Measurements from ENCODE around the gene DCAF12. TPM values are rescaled to one million over a fixed set of nuclear protein-coding genes. Genes with fewer than 3 reads are reported as not detected.

Gene DCAF12
- total and polyA plus RNA-seq, 2 of the 13 experiments (the other 11 are each of a cell fraction or from before 2014, with no cell fraction given) = 26.8 to 37.4 TPM

DNA sequence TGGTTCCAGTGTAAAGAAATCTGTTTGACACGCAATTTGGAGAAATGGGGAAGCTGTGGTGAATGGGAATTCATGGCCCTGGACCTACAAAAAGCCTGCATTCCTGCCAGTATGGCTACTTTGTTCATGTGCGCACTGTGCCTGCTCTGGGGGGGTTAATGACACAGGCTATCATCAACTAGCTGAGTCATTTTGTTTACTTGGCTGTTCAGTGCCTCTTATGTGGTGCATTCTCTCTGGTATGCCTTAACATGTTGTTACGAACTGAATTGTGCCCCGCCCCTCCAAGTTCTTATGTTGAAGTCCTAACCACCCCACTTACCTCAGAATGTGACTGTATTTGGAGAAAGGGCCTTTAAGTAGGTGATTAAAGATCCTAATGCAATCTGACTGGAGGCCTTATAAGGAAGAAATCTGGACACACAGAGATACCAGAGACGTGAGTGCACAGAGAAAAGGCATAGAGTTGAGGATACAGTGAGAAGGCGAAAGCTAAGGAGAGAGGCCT is 31.9 kb upstream of the DCAF12 start (continued):
- TF ChIP-seq KLF16 (CRISPR knock-in tag; IDR thresholded peaks at IDR 0.05) = peak in 1 of 2 experiments; percentile 43; a peak in 1 of 4 replicates
- TF ChIP-seq NFIB (CRISPR knock-in tag; IDR thresholded peaks at IDR 0.05; ENCODE audit: borderline replicate concordance) = no peak
- TF ChIP-seq CBX5 (CRISPR knock-in tag; IDR thresholded peaks at IDR 0.05; ENCODE audit: borderline replicate concordance) = 0 out of 2 replicates have a peak, but pooled peaks have one; percentile 32
- TF ChIP-seq TBL1XR1 (IDR thresholded peaks at IDR 0.05; ENCODE audit: borderline replicate concordance, low read length, partially characterized antibody) = no peak
- no peak for TF ChIP-seq PAF1 (CRISPR knock-in tag; IDR thresholded peaks at IDR 0.05)
- 0 out of 4 replicates have a peak, but pooled peaks of 1 of the 2 experiments have one; percentile 26 for TF ChIP-seq ATF4 (CRISPR knock-in tag; IDR thresholded peaks at IDR 0.05)
- TF ChIP-seq ZNF10 (CRISPR knock-in tag; IDR thresholded peaks at IDR 0.05; ENCODE audit: borderline replicate concordance, low read depth) = no peak
- no peak for TF ChIP-seq ZBTB33 (CRISPR knock-in tag; IDR thresholded peaks at IDR 0.05)
- no peak for TF ChIP-seq ZNF569 (CRISPR knock-in tag; IDR thresholded peaks at IDR 0.05; ENCODE audit: borderline replicate concordance)
- TF ChIP-seq, protein P1, sequence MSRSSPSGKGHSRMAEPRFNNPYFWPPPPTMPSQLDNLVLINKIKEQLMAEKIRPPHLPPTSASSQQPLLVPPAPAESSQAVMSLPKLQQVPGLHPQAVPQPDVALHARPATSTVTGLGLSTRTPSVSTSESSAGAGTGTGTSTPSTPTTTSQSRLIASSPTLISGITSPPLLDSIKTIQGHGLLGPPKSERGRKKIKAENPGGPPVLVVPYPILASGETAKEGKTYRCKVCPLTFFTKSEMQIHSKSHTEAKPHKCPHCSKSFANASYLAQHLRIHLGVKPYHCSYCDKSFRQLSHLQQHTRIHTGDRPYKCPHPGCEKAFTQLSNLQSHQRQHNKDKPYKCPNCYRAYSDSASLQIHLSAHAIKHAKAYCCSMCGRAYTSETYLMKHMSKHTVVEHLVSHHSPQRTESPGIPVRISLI (CRISPR knock-in tag; IDR thresholded peaks at IDR 0.05; ENCODE audit: borderline replicate concordance) = no peak; the same call in 1 of the 2 replicates
- TF ChIP-seq PAX8 (CRISPR knock-in tag; IDR thresholded peaks at IDR 0.05; ENCODE audit: borderline replicate concordance) = no peak
- TF ChIP-seq, protein P2, sequence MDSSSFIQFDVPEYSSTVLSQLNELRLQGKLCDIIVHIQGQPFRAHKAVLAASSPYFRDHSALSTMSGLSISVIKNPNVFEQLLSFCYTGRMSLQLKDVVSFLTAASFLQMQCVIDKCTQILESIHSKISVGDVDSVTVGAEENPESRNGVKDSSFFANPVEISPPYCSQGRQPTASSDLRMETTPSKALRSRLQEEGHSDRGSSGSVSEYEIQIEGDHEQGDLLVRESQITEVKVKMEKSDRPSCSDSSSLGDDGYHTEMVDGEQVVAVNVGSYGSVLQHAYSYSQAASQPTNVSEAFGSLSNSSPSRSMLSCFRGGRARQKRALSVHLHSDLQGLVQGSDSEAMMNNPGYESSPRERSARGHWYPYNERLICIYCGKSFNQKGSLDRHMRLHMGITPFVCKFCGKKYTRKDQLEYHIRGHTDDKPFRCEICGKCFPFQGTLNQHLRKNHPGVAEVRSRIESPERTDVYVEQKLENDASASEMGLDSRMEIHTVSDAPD (CRISPR knock-in tag; IDR thresholded peaks at IDR 0.05) = no peak
- TF ChIP-seq, protein P3, sequence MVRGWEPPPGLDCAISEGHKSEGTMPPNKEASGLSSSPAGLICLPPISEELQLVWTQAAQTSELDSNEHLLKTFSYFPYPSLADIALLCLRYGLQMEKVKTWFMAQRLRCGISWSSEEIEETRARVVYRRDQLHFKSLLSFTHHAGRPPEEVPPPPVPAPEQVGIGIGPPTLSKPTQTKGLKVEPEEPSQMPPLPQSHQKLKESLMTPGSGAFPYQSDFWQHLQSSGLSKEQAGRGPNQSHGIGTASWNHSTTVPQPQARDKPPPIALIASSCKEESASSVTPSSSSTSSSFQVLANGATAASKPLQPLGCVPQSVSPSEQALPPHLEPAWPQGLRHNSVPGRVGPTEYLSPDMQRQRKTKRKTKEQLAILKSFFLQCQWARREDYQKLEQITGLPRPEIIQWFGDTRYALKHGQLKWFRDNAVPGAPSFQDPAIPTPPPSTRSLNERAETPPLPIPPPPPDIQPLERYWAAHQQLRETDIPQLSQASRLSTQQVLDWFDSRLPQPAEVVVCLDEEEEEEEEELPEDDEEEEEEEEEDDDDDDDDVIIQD (CRISPR knock-in tag; IDR thresholded peaks at IDR 0.05; ENCODE audit: low read depth) = peak; percentile 26; the same call in 1 of the 2 replicates
